Measurements from ENCODE around the gene MBNL2.

GRCh38 chr13:97327086-97327485 is 105.0 kb downstream of the MBNL2 start:
- TF ChIP-seq PCBP1 (IDR thresholded peaks at IDR 0.05; ENCODE audit: borderline replicate concordance, low read depth, low read length): no peak
- TF ChIP-seq PCBP2 (optimal IDR thresholded peaks at IDR 0.05; ENCODE audit: low read depth, low read length, poor library complexity, severe bottlenecking): no peak
- TF ChIP-seq PAX8 (CRISPR knock-in tag; IDR thresholded peaks at IDR 0.05; ENCODE audit: borderline replicate concordance): no peak
- TF ChIP-seq MLX (CRISPR knock-in tag; IDR thresholded peaks at IDR 0.05): no peak
- TF ChIP-seq TCF7L2 (IDR thresholded peaks at IDR 0.05; ENCODE audit: low read depth, low read length): no peak
- no peak for TF ChIP-seq POLR2AphosphoS5 (IDR thresholded peaks at IDR 0.05; ENCODE audit: low read depth, low read length)
- no peak for TF ChIP-seq CTCF (CRISPR knock-in tag; IDR thresholded peaks at IDR 0.05)
- no peak for TF ChIP-seq RFX5 (IDR thresholded peaks at IDR 0.05; ENCODE audit: low read depth, low read length)
- TF ChIP-seq DR1 (CRISPR knock-in tag; IDR thresholded peaks at IDR 0.05): no peak
